Astrocyte (in vitro differentiated cells and primary cell): ENCODE results near the gene AFAP1L2. TPM values are rescaled to one million over a fixed set of nuclear protein-coding genes. Genes with fewer than 3 reads are reported as not detected.

ENCODE experiments used
- DNase-seq: peaks from one replicate; pipeline ENCODE4 v3.0.0-alpha.2; 2010; ENCODE audit warnings: low read depth
- FAIRE-seq: peaks from 2 replicates; lab custom pipeline; 2011; peaks lifted over from hg19 to GRCh38; lab: Jason Lieb, UNC
- H2AFZ ChIP-seq: 2 replicates; pipeline ENCODE4 v1.6.0; 2012; ENCODE audit warnings: low read depth, low read length, inconsistent platforms
- H3K27ac ChIP-seq: 2 replicates; pipeline ENCODE4 v1.5.1; 2011; ENCODE audit warnings: low read depth, low read length, inconsistent platforms
- H3K27me3 ChIP-seq: 2 replicates; pipeline ENCODE4 v1.6.0; 2011; ENCODE audit warnings: low read length, inconsistent platforms; ENCODE audit not compliant: insufficient read depth
- H3K36me3 ChIP-seq: 2 replicates; pipeline ENCODE4 v1.5.1; 2011; ENCODE audit warnings: low read length, inconsistent platforms; ENCODE audit not compliant: insufficient read depth
- H3K4me1 ChIP-seq: 2 replicates; pipeline ENCODE4 v1.5.1; 2011; ENCODE audit warnings: low read length, inconsistent platforms; ENCODE audit not compliant: insufficient read depth
- H3K4me2 ChIP-seq: 2 replicates; pipeline ENCODE4 v1.6.0; 2012; ENCODE audit warnings: low read length, inconsistent platforms
- H3K4me3 ChIP-seq: 2 replicates; pipeline ENCODE4 v1.5.1; 2011; ENCODE audit warnings: low read depth, mild to moderate bottlenecking, low read length, inconsistent platforms; ENCODE audit not compliant: insufficient read depth
- H3K79me2 ChIP-seq: 2 replicates; pipeline ENCODE4 v1.6.0; 2012; ENCODE audit warnings: mild to moderate bottlenecking, low read length, inconsistent platforms; ENCODE audit not compliant: insufficient read depth
- H3K9ac ChIP-seq: 2 replicates; pipeline ENCODE4 v1.6.0; 2012; ENCODE audit warnings: mild to moderate bottlenecking, low read length, inconsistent platforms
- H3K9me3 ChIP-seq: 2 replicates; pipeline ENCODE4 v1.5.1; 2012; ENCODE audit warnings: low read depth, mild to moderate bottlenecking, low read length, inconsistent platforms; ENCODE audit not compliant: insufficient read depth
- H4K20me1 ChIP-seq: 2 replicates; pipeline ENCODE4 v1.6.0; 2012; ENCODE audit warnings: low read length, inconsistent platforms; ENCODE audit not compliant: insufficient read depth
- H3K27ac Mint-ChIP-seq: one replicate; pipeline ENCODE4 v1.8.0; 2021; ENCODE audit warnings: mild to moderate bottlenecking, mixed read lengths; ENCODE audit not compliant: unreplicated experiment
- H3K27me3 Mint-ChIP-seq: one replicate; pipeline ENCODE4 v1.8.0; 2021; ENCODE audit warnings: low read depth, mixed read lengths; ENCODE audit not compliant: unreplicated experiment
- H3K36me3 Mint-ChIP-seq: one replicate; pipeline ENCODE4 v1.8.0; 2021; ENCODE audit warnings: low read depth, mixed read lengths; ENCODE audit not compliant: unreplicated experiment
- H3K4me1 Mint-ChIP-seq: one replicate; pipeline ENCODE4 v1.8.0; 2021; ENCODE audit warnings: low read depth, mixed read lengths; ENCODE audit not compliant: unreplicated experiment
- H3K4me3 Mint-ChIP-seq: one replicate; pipeline ENCODE4 v1.8.0; 2021; ENCODE audit warnings: mild to moderate bottlenecking, moderate library complexity, mixed read lengths; ENCODE audit not compliant: unreplicated experiment
- H3K9me3 Mint-ChIP-seq: one replicate; pipeline ENCODE4 v1.8.0; 2021; ENCODE audit warnings: mild to moderate bottlenecking, mixed read lengths; ENCODE audit not compliant: unreplicated experiment
- CTCF ChIP-seq: IDR thresholded peaks from 2 replicates; pipeline ENCODE4 v1.5.1; 2011; ENCODE audit warnings: low read depth, mild to moderate bottlenecking, inconsistent platforms, low read length, moderate library complexity; ENCODE audit not compliant: insufficient read depth
- EZH2 ChIP-seq: IDR thresholded peaks from 2 replicates; pipeline ENCODE4 v1.6.1; 2012; ENCODE audit warnings: mild to moderate bottlenecking, low read length, inconsistent platforms; ENCODE audit not compliant: insufficient read depth
- total RNA-seq: library from RNA; stranded (reverse); gene quantifications from 2 replicates; pipeline ENCODE4 v1.2.1, GENCODE V29; 2021

The AFAP1L2 gene
- total RNA-seq, 1 donor from 2014 or later: 26.6 TPM

GRCh38 chr10:114445332-114445731 is 41.0 kb upstream of the AFAP1L2 start:
- Histone ChIP-seq H3K27ac (no peak overlapping the region), H2AFZ (no peak overlapping the region), H4K20me1 (no peaks in the 10 kb centered on the region), H3K4me3 (no peak overlapping the region), H3K27me3 (no peaks in the 10 kb centered on the region), H3K9me3 (no peaks in the 10 kb centered on the region), H3K4me1 (no peaks in the 10 kb centered on the region), H3K9ac (no peak overlapping the region), H3K36me3 (no peaks in the 10 kb centered on the region), H3K79me2 (no peaks in the 10 kb centered on the region), H3K4me2 (no peak overlapping the region)
- Mint-ChIP-seq H3K27me3 (no peaks in the 10 kb centered on the region), H3K36me3 (peaks cover 15% of the 10 kb centered on the region), H3K4me1 (no peaks in the 10 kb centered on the region), H3K4me3 (no peak overlapping the region), H3K27ac (no peak overlapping the region), H3K9me3 (no peaks in the 10 kb centered on the region)
- no peak for TF ChIP-seq CTCF
- no peak for TF ChIP-seq EZH2
- DNase-seq: no peak
- FAIRE-seq: no peak

DNA sequence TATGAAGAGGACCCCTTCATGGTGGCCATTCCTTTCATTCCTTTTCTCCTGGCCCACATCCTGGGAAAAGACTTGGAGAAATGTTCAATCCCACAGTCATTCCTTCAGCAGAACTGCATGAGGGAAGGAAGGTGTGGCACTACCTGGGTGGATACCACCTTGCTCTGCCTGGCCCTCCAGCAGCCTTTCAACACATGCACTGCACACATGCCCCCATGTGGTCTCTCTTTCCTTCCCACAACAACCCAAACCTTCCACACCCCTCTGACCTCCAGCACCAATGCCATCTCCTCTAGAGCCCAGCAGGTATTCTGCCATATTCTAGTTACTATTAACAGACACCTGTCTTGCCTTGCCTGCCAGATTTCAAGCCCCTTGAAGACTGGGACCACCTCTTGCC is 40.5 kb upstream of the AFAP1L2 start:
- Histone ChIP-seq H3K27ac (no peak overlapping the region), H3K9me3 (no peaks in the 10 kb centered on the region), H3K27me3 (no peaks in the 10 kb centered on the region), H3K79me2 (no peaks in the 10 kb centered on the region), H3K4me1 (no peaks in the 10 kb centered on the region), H3K4me2 (no peak overlapping the region), H3K36me3 (no peaks in the 10 kb centered on the region), H3K9ac (no peak overlapping the region), H2AFZ (no peak overlapping the region), H3K4me3 (no peak overlapping the region), H4K20me1 (no peaks in the 10 kb centered on the region)
- Mint-ChIP-seq H3K4me3 (no peak overlapping the region), H3K27me3 (no peaks in the 10 kb centered on the region), H3K9me3 (no peaks in the 10 kb centered on the region), H3K27ac (no peak overlapping the region), H3K36me3 (peaks cover 18% of the 10 kb centered on the region), H3K4me1 (no peaks in the 10 kb centered on the region)
- TF ChIP-seq CTCF: no peak
- no peak for TF ChIP-seq EZH2
- DNase-seq: no peak
- no peak for FAIRE-seq

DNA sequence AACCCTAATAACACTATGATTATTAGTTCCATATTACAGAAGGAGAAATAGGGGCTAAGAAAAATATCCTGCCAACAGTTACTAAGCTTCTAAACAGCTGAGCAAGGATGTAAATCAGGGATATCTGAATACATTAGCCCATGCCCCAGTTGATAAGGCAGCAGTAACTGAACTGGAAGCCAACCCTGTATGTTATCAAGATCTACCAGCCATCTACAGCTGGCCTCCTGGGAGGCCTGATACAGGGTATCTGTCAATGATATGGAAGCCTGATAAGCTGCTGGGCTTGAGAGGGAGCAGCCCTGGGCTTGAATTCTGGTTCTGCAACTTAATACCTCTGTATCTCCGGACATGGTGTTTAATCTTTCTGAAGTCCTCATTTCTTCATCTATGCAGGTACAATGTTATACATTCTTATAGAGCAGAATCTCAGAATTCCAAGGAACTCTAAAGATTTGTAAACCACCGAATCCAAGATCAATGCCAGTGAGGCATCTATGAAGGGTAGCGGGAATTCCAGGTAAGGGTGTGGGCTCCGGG is 37.9 kb upstream of the AFAP1L2 start:
- no peaks in the 10 kb centered on the region for H4K20me1 ChIP-seq
- H3K4me3 ChIP-seq: no peak overlapping the region
- no peaks in the 10 kb centered on the region for H3K79me2 ChIP-seq
- no peak for TF ChIP-seq CTCF
- no peak for TF ChIP-seq EZH2
- DNase-seq: no peak
- no peak overlapping the region for H3K4me3 Mint-ChIP-seq
- H3K4me1 ChIP-seq: no peaks in the 10 kb centered on the region
- no peaks in the 10 kb centered on the region for H3K36me3 ChIP-seq
- H3K9ac ChIP-seq: no peak overlapping the region
- H3K27ac ChIP-seq: no peak overlapping the region
- H3K27me3 ChIP-seq: no peaks in the 10 kb centered on the region
- no peak overlapping the region for H3K4me2 ChIP-seq
- H3K9me3 ChIP-seq: no peaks in the 10 kb centered on the region
- FAIRE-seq: no peak
- H3K4me1 Mint-ChIP-seq: no peaks in the 10 kb centered on the region
- no peak overlapping the region for H2AFZ ChIP-seq
- H3K27me3 Mint-ChIP-seq: no peaks in the 10 kb centered on the region
- H3K27ac Mint-ChIP-seq: no peak overlapping the region
- H3K9me3 Mint-ChIP-seq: no peaks in the 10 kb centered on the region
- H3K36me3 Mint-ChIP-seq: peaks cover 23% of the 10 kb centered on the region
